ENCODE results near the gene NAIP.
"Not testable (repeated sequence)": the region's sequence is repeated elsewhere in the genome, so short reads cannot be mapped to it uniquely, and the experiment has no call there.

Gene NAIP
- total RNA-seq, result 0.73 to 1.1 (median 0.84) reads per million in 4 experiments

DNA sequence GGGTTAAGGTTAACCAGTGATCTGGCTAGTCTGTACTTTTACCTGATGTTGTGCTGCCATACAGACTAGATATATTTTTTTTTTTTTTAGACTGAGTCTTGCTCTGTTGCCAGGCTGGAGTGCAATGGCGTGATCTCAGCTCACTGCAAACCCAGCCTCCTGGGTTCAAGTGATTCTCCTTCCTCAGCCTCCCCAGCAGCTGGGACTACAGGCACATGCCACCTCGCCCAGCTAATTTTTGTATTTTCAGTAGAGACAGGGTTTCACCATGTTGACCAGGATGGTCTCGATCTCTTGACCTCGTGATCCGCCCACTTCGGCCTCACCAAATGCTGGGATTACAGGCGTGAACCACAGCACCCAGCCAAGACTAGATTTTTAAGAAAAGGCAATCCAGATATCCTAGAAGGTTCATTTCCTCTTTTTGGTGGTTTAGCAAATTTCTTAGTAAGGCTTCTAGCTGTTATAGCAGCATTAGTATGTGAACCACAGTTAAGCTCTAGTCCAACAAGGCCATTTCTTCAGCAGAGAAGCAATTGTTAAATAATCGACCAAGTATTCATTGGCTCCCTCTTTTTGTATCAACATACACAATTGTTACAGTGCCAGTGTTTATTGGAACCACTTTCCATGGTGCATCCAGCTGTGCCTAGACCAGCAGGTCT is at the start of gene NAIP:
NAIP (minus strand) TSS at position 51 of the 665 bp plus-strand sequence. CDS start 12,424 bp downstream, outside the sequence.
- DNase-seq, result not testable (repeated sequence)

DNA sequence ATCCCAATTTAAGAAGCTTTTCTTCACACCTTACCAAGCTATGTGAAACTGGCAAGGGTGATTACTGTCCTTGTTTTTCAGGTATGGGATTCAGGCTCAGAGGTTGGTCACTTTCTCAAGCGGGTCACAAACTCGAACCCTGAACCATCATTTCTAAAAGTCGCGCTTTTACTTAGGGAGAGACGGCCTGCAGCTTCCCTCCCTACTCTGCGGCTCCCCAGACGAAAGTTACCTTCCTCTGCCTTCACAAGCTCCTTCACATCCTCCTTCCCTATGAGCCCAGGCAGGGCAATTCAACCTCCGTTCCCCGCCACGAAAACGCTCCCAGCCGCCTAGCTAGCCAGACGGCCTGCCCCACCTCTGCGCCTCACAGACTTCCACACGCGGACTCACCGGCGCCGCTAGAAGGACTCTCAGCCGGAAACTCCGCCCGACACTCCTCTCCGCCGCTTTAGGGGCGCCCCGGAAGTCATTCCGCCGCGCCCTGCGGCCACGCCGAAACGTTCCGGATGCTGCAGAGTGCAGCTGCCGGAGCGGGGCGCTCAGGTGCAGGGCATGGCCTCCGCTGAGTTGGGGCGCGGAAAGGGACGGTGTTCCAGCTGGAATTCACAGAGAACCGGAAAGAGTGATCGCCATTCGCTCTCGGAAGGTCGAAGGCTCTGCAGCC is 42.3 kb upstream of the NAIP start, which contains the start of gene GTF2H2:
GTF2H2 (minus strand) TSS at position 415 of the 667 bp plus-strand sequence. CDS start 4,913 bp downstream, outside the sequence.
- not testable (repeated sequence) for DNase-seq

DNA sequence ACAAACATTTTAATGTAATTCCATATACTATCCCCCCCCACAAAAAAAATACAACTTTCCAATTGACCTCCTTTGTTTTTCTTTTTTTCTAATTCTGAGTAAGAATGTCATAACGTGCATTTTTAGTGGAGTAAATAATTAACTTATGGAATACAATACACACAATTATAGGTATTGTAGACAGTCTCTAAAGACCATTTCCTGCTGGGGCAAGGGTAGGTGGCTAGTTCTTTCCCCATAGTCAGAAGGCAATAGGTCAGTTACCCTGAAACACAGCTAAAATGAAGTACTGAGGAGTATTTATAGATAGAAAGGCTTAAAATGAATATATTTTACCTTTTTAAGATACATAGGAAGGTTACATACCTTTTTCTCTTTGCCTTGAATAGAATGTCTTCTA is 36.2 kb upstream of the NAIP start:
- DNase-seq, result not testable (repeated sequence)

DNA sequence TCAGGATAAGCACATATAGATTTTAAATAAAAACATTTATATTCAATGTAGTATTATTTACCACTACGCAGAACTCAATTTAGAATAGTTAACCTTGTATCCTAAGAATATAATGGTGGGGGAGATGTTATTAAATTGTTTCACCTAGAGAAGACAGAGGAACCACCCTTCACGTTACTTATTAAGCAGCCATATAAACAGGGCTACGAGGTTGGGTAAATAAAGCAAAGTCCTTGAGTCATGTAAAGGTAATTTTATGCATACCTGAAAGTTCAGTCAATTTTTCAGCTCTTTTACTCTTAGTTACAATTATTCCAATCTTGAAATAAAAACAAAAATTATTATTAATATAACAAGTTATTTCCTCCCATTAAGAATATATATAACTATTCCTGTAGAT is 34.3 kb upstream of the NAIP start:
- not testable (repeated sequence) for DNase-seq

DNA sequence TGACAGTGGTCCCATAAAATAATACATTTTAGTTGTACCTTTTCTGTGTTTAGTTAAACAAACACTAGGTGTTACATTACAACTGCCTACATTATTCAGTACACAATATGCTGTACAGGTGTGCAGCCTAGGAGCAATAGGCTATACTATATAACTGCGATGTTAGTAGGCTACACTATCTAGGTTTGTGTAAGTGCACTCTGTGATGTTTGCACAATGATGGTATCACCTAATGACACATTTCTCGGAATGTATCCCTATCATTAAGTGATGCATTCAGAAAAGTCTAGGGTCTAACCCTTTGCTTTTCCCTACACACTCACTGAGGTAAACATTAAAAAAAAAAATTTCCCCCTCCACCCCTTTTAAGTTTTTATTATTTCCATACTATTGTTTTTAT is 19.7 kb upstream of the NAIP start:
- DNase-seq, result not testable (repeated sequence)

DNA sequence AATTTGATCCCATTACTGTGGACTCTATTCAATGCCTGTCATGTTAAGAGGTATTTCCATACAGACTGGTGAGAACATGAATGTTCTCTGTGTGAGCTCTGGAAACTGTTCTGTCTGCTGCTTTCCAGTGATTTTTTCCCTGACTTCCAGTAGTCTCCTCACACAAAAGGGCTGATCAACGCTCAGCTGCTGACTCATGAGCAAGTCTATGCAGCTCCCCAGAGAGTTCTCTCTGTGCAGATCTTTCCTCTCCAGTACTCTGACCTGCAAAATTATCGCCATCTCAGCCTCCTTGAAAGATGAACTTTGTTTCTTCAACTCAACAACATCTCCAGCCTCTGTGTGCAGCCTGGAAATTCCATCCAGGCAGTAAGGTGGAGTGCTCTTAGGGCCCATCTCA is 19.0 kb upstream of the NAIP start:
- DNase-seq, result not testable (repeated sequence)

DNA sequence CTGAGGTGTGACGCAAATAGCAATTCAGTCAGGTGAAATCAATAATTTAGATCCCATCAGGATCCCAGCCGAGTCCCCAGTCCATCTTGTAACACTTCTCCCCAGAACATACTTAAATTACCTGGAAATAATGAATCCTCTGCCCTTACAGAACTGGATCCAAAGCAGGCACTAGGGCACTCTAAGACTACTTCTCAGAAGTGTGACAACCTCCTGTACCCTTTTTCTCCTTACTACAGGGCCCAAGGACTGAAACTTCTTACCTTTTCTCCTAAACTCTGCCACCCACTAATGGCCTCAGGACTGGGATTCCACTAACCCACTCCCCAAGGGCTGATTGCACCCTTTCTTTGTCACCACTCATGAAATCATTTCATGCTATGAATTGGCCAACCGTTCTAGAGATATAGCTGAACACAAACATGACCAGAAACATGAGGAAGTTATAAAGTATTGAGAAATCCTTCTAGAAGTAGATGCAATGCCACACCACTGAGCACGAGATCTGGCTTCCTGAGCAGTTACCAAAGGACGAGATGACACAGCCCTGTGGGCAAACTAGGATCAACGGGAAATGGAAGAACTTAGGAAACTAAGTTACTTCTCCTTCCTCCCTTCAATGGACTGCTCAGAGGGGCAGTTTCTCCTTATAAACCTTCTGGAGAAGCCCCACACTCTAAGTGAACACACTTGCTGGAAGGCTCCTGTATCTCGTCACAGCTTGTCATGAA is 6.1 kb upstream of the NAIP start:
- DNase-seq, result not testable (repeated sequence)

- not testable (repeated sequence) for DNase-seq
These were observed 4.5 kb downstream of the NAIP start for GRCh38 chr5:71020643-71021042.

DNA sequence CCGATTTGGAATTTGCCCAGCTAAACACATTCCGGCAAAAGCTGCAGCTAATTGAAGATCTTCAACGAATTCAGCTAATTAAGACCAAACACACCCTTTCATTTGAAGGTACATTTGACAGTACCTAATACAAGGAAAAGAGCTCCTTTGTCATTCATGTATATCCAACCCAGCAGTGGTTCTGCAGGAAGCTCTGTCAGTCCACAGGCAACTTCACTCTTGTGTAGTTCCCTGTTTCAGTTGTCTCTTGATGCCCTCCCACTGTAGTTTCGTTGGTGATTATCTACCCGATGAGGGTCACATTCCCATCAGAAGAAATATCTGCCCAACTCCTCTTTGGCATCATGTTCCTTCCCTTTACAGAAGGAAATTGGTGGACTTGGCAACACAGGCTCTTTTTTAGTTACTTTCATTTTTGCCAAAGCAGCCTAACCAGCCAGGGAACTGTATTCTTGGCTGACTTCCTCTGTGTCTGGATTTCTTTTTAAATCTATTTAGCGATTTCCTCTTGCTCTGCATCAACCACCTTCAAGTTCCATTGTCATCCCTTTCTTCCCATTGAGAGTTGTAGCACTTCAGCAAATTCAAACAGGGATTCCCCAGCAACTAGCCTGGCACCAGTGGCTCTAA is 6.6 kb downstream of the NAIP start:
- not testable (repeated sequence) for DNase-seq

DNA sequence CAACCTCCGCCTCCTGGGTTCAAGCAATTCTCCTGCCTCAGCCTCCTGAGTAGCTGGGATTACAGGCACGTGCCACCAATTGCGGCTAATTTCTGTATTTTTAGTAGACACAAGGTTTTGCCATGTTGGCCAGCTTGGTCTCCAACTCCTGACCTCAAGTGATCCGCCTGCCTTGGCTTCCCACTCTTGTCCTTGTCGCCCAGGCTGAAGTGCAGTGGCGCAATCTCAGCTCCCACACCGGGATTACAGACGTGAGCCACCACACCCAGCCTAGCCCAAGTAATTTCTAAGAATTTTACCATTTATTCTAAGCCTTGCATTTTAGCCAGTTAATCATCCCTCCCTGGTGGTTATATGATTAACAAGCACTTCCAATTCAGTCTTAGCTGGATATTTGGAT is 11.0 kb downstream of the NAIP start:
- no peak for DNase-seq

DNA sequence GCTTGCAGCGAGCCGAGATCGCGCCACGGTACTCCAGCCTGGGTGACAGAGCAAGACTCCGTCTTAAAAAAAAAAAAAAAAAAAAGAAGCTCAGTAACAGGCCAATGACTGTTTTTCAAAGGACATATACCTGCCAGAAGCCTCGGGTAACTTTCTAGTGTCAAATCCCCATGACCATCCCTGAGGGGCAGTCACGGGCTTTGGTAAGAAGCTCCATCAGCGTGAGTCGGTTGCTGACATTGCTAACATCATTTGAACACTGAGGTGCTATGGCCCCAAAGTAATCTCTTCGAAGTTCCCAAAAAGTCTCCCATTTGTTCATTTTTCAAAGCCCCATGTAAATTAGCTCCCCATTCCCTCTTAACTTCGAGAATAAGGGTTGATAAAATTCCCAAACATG is 11.6 kb downstream of the NAIP start:
- no peak for DNase-seq

DNA sequence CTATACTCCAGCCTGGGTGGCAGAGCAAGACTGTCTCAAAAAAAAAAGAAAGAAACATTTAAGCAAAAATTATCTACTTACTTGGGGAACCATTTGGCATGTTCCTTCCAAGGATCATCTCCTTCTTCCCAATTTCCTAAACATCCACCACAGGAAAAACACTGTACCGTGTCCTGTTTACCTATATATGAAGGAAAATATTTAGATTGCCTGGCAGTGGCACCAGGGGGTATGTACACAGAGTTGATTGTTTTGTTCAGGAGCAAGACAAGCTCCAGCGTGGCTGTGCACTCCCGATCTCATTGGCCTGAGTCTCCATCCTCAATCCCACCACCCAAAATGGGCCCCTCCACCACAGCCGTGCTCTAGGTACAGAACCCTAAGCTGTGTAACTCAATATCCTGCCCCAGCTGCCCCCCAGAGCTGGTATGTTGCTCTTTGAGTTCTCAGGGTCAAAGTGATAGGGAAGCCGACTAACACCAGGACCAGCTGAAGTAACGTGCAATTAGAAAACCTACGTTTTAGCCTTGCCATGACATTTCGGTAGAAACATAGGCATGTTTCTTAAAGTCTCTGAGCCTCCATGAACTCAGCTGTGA is 13.8 kb downstream of the NAIP start:
- no peak for DNase-seq

DNA sequence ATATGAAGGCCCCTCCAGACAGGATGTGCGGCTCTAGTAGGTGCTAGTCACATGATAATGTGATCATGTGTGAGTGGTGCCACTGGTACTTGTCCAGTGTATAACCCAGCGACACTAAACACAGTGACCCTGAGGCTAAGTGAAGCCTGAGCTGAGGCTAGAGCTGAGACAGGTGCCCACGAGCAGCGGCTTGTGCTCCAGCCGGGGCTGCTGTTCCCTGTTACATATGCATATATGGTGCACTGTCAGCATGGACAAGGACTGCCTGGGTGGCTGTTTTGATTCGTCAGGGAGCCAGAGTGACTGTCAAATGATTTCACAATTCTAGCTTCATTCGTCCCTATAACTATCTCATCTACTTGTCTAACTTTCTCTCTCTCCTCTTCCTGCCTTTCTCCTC is 18.2 kb downstream of the NAIP start:
- DNase-seq, result not testable (repeated sequence)

- DNase-seq, result not testable (repeated sequence)
These were observed 40.3 kb downstream of the NAIP start for GRCh38 chr5:70984882-70985281.

DNA sequence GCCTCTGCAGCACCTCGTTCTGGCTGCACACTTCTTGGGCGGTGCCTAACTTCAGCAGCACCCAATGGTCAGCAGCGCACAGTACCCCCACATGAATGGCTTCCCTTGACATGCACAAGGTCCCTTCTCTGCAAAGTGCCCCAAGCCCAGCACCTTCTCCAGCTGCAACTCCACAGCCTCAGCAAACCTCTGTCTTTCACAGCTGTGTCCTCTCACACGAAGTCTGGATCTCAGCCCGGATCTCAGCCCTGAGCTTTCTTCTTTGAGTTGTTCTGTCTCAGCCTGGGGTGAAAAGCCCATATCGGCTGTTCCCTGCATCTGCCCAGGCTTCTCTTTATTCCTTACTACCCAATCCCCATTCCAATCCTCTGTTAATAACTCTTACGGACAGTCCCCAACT is 57.9 kb downstream of the NAIP start:
- not testable (repeated sequence) for DNase-seq

DNA sequence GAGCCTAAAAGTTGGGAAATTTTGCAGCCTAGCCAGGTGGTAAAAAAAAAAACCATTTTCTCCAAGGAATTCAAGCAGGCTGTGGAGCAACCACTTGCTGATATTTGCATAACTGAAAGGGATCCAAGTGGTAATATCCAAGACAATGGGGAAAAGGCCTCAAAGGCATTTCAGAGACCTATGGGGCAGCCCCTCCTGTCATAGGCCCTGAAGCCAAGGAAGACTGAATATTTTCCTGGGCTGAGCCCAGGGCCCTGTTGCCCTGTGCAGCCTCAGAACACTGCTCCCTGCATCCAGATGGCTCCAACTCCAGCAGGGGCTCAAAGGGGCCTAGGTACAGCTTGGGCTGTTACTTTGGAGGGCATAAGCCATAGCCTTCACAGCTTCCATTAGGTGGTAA is 60.6 kb downstream of the NAIP start:
- DNase-seq, result not testable (repeated sequence)

DNA sequence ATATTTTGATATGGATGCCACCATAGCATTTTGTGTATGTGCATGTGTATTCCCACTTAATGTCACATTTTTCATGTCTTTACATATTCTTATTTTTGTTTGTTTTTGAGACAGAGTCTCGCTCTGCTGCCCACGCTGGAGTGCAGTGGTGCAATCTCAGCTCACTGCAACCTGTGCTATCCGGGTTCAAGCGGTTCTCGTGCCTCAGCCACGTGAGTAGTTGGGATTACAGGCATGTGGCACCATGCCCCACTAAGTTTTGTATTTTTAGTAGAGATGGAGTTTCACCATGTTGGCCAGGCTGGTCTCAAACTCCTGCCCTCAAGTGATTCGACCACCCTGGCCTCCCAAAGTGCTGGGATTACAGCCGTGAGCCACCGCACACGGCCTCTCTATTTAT is 72.1 kb downstream of the NAIP start:
- not testable (repeated sequence) for DNase-seq

GRCh38 chr5:70932560-70932959 is 92.6 kb downstream of the NAIP start:
- DNase-seq, result not testable (repeated sequence)

- DNase-seq, result not testable (repeated sequence)
These were observed 93.3 kb downstream of the NAIP start for GRCh38 chr5:70931709-70932368.

- DNase-seq, result not testable (repeated sequence)
These were observed 100.0 kb downstream of the NAIP start for GRCh38 chr5:70925211-70925562.
